Measurements from ENCODE around the gene CACNA1A.
"Not testable (repeated sequence)": the region's sequence is repeated elsewhere in the genome, so short reads cannot be mapped to it uniquely, and the experiment has no call there.

The CACNA1A gene

GRCh38 chr19:13185763-13186657 lies 320.3 kb downstream of the CACNA1A start:
- not testable (repeated sequence) for DNase-seq

DNA sequence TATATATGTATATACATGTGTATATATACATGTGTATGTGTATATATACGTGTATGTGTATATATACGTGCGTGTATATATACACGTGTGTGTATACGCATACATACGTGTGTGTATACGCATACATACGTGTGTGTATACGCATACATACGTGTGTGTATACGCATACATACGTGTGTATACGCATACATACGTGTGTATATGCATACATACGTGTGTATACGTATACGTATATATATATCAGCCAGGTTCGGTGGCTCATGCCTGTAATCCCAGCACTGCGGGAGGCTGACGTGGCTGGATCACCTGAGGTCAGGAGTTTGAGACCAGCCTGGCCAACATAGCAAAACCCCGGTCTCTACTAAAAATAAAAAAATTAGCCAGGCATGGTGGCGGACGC lies 321.4 kb downstream of the CACNA1A start:
- not testable (repeated sequence) for DNase-seq

DNA sequence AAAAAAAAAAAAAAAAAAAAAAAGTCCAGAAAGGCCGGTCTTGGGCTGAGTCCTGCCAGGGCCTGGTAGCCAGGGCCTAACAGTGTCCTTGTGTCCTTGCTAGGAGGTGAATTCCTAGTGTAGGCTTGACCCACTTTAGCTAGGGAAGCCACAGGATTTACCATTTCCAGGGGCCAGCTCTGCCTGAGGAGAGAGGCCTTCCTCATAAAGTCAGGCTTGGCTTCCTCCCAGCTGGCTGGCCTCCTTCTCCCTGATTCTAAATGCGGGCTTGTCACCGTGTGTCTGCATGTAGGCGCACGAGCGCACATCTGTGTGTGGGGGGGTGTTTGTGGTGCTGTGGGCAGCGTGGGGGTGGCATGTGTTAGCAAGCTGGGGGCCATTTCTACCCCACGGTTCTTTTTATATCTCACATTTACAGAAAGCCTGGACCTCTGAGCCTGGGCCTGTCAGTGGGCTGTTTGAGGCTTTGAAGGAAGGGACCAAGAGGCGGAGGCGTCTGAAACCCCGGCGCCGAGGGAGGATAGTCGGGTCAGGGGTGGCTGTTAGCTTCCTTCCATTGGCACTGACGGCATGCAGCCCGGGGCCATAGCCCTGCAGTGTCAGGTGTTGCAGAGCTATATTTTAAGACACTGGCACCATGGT lies 324.4 kb downstream of the CACNA1A start:
- no peak for DNase-seq

GRCh38 chr19:13178291-13178690 lies 328.0 kb downstream of the CACNA1A start:
- DNase-seq = not testable (repeated sequence)

- not testable (repeated sequence) for DNase-seq
Observed at GRCh38 chr19:13177584-13177983, 328.7 kb downstream of the CACNA1A start.

DNA sequence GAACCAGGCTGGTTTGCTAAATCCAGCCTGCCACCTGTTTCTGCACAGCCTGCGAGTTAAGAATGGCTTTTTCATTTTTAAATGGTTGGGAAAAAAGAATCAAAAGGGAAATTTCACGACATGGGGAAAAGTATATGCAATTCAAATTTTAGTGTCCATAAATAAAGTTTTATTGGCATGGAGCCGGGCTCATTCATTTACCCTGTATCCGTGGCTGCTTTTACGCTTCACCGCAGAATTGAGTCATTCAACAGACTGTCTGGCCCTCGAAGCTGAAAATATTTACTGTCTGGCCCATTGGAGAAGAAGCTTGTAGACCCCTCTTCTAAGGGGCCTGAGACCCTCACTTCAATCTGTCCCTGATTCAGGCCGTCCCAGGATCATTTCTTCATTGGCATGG lies 329.9 kb downstream of the CACNA1A start:
- DNase-seq = no peak

DNA sequence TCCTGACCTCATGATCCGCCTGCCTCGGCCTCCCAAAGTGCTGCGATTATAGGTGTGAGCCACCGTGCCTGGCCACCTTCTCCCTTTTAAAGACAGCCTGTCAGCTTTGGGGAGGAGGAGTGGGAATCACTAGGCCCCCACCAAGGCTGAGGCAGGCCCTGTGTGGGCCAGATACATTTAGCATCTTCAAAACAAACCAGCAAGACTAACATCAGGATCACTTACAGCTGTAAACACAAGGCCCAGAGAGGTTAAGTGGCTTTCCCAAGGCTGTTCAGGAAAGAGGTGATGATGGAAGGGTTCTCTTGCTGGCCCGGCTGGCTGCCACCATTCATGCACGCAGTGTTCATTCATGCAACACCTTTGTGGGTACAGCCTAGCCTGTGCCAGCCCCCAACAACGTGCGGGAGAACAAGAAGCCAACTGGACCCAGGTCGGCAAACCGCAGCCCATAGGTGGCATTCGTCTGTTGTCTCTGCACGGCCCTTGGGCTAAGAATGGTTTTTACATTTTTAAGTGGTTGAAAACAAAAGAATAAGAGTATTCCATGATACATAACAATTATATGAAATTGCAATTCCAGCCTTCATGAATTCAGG lies 333.0 kb downstream of the CACNA1A start:
- DNase-seq = no peak

GRCh38 chr19:13172346-13173138 lies 333.7 kb downstream of the CACNA1A start:
- peak; percentile 68 for DNase-seq

- no peak for DNase-seq
Observed at GRCh38 chr19:13171146-13171545, 335.1 kb downstream of the CACNA1A start.

- peak; percentile 50 for DNase-seq
Observed at GRCh38 chr19:13169769-13170168, 336.5 kb downstream of the CACNA1A start.

DNA sequence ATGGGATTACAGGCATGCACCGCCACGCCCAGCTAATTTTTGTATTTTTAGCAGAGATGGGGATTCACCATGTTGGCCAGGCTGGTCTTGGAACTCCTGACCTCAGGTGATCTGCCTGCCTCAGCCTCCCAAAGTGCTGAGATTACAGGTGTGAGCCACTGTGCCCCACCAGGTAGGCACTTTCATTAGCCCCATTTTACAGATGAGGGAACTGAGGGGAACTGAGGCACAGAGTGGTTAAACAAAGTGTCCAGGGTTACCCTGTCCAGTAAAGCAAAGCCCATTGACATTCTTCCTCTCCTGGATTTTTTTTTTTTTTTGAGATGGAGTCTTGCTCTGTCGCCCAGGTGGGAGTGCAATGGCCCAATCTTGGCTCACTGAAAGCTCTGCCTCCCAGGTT lies 340.1 kb downstream of the CACNA1A start:
- DNase-seq = not testable (repeated sequence)

GRCh38 chr19:13165162-13165997 lies 340.9 kb downstream of the CACNA1A start:
- DNase-seq = no peak

DNA sequence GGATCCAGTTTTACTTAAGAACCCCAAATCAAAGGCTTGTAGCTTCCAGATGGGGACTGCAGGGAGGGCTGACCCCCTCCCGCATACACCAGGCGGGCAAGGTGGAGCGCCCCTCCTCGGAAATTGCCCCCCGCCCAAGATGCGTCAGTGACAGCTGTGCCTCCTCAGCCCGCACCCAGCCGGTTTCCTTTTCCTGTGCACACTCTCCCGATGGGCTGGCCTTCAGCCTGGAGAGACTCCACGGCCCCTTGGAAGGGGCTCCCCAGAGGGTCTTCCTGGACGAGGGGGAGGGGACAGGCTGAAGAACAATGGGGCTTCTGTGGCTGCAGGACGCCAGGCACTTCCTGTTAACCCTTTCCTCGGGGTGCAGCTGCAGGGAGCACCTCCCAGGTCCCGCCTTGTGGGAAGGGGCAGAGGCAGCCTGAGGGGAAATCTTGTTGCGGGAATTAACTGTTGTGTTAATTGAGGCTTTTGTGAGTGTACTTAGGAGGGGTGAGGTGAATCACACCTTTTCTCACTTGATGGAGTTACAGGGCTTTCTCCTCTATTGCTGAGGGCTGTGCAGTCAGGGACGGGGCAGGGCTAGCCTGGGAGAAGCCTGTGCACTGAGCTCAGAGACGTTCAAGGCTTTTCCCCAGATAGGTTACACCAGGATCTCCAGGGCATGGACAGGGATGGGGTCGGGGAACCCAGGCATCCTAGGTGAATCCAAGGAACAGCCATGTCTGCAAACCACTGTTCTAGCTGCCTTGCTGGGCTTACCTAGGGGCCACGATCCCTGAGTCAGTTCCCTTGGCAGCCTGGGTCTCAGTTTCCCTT lies 341.7 kb downstream of the CACNA1A start:
- DNase-seq = peak; percentile 64

- DNase-seq = peak; percentile 93
Observed at GRCh38 chr19:13163609-13164342, 342.5 kb downstream of the CACNA1A start.

DNA sequence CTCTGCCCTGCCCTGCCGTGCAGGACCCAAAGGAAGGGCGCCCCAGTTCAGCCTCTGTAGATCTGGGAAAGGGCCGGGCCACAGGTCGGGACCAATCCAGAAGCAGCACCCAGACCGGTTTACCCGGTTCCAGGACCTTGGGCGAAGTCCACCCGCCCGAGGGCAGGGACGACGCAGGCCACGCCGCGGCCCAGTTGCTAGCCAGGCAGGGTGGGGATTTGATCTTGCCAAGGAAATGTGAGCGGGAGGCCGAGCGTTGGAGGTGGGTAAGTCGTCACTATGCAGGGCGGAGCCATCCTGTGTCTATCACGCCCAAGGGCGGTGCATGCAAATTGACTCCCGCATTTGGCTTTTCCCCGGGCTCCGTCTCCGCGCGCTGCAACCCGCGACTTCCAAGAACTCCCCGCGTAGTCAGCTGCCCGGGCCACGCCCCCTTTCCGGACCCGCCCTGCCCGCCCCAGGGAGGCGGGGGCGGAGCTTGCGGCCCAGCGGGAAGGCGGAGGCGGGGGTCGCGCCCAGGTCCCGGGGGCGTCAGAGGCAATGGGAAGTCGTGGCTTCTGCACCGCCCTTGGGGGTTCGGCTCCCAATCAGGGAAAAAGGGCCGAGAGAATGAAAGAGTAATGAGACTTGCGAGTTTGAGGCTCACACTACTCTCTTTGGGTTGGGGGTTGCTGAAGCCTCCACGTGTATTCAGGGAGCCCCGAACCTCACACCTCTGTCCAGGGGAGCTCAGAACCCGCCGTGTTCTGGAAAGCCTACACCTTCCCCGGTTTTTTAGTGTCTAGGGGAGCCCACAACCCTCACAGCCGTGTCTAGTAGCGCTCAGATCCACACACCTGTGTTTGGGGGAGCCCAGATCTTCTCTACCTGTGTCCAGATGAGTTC lies 343.3 kb downstream of the CACNA1A start:
- peak; percentile 97 for DNase-seq

DNA sequence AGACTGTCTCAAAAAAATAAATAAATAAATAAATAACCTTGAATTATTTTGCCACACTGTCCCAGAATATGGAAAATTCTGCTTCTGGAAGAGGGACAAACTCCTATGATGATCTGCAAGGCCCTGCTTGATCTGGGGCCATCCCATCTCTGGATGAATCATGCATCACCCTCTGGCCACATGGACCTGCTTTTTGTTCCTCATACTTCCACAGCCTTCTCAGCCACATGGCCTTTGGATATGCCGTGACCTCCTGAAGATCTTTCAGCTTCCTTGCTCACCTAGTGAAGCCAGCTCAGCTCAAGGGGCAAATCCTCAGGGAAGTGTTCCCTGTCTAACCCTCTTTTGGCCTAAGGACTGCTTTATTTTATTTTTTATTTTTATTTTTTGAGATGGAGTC lies 345.7 kb downstream of the CACNA1A start:
- DNase-seq = no peak

- no peak for DNase-seq
Observed at GRCh38 chr19:13159713-13160112, 346.6 kb downstream of the CACNA1A start.
